Islet precursor cell (in vitro differentiated cells): Measurements from ENCODE around the gene ZNF69.
"Not testable (repeated sequence)": the region's sequence is repeated elsewhere in the genome, so short reads cannot be mapped to it uniquely, and the experiment has no call there.

Source experiments
- DNase-seq: peaks from one replicate; pipeline ENCODE4 v3.0.0-alpha.2; 2018

Gene ZNF69

GRCh38 chr19:11902228-11902627, 14.6 kb downstream of the ZNF69 start:
- no peak for DNase-seq

GRCh38 chr19:11905928-11906327, 18.3 kb downstream of the ZNF69 start:
- no peak for DNase-seq

GRCh38 chr19:11911937-11912336, 24.4 kb downstream of the ZNF69 start:
- DNase-seq: not testable (repeated sequence)

GRCh38 chr19:11914417-11915051, 27.0 kb downstream of the ZNF69 start:
- DNase-seq: not testable (repeated sequence)

GRCh38 chr19:11921852-11922495, 34.4 kb downstream of the ZNF69 start:
- no peak for DNase-seq

GRCh38 chr19:11924886-11925650, 37.5 kb downstream of the ZNF69 start, which contains the start of gene ZNF700:
Gene ZNF700 (plus strand): TSS chr19:11925107. CDS start chr19:11925211, 104 bp downstream.
- DNase-seq: peak; percentile 97

- not testable (repeated sequence) for DNase-seq
Measured at GRCh38 chr19:11925651-11926187, 38.1 kb downstream of the ZNF69 start.

GRCh38 chr19:11927227-11927626, 39.6 kb downstream of the ZNF69 start:
- no peak for DNase-seq

- no peak for DNase-seq
Measured at GRCh38 chr19:11931051-11931450, 43.5 kb downstream of the ZNF69 start.

- DNase-seq: no peak
Measured at GRCh38 chr19:11931513-11931912, 43.9 kb downstream of the ZNF69 start.

GRCh38 chr19:11935829-11936228, 48.2 kb downstream of the ZNF69 start:
- DNase-seq: not testable (repeated sequence)

GRCh38 chr19:11938383-11938782, 50.8 kb downstream of the ZNF69 start:
- not testable (repeated sequence) for DNase-seq

- not testable (repeated sequence) for DNase-seq
Measured at GRCh38 chr19:11941361-11941887, 53.8 kb downstream of the ZNF69 start.

GRCh38 chr19:11942008-11942842, 54.6 kb downstream of the ZNF69 start:
- no peak for DNase-seq

GRCh38 chr19:11942843-11943108, 55.2 kb downstream of the ZNF69 start:
- DNase-seq: no peak

- no peak for DNase-seq
Measured at GRCh38 chr19:11944656-11945055, 57.1 kb downstream of the ZNF69 start.

GRCh38 chr19:11948646-11949045, 61.1 kb downstream of the ZNF69 start:
- no peak for DNase-seq

- DNase-seq: no peak
Measured at GRCh38 chr19:11949201-11949600, 61.6 kb downstream of the ZNF69 start.

GRCh38 chr19:11949614-11950080, 62.1 kb downstream of the ZNF69 start:
- not testable (repeated sequence) for DNase-seq

- DNase-seq: no peak
Measured at GRCh38 chr19:11950312-11950711, 62.7 kb downstream of the ZNF69 start.
